GM19397 (cell line): ENCODE measurements around the gene DHRS2.
"Not testable (repeated sequence)": the region's sequence is repeated elsewhere in the genome, so short reads cannot be mapped to it uniquely, and the experiment has no call there.

Experiments
- ATAC-seq: cut with Tn5 transposase; IDR thresholded peaks from one replicate; pipeline ENCODE4 v1.9.1; 2021; ENCODE audit warnings: mild to moderate bottlenecking, moderate library complexity; ENCODE audit not compliant: unreplicated experiment

The DHRS2 gene

DNA sequence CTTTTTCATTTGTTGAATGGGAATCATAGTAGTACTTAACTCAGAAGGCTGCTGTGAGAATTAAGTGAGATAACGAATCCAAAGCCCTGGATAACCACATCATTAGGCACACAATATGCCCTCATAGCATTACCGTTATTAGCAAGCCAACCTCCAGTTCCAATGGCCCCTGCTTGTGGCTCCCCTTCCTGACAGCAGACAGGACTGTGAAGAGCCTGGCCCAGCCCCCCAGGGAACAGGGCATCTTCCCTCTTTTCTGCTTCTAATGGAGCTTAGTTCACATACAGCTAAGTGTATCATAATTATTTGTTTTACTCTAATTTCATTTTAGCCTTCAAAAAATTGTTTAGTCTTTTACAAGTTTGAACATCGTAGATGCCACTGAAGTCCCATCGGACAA is 39.7 kb downstream of the DHRS2 start:
- no peak for ATAC-seq

DNA sequence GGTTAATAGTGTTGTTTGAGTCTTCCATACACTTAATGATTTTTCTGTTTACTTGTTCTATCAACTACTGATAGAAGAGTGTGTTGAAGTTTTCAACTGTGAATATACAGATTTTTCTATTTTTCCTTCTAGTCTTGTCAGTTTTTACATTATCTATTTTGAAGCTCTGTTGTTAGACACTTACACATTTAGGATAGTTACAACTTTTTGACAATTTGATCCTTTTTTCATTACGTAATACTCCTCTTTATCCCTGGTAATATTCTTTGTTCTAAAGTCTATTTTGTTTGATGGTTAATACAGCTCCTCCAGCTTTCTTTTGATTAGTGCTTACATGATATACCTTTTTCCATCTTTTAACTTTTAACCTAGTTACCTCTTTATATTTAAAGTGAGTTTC is 45.2 kb downstream of the DHRS2 start:
- no peak for ATAC-seq

DNA sequence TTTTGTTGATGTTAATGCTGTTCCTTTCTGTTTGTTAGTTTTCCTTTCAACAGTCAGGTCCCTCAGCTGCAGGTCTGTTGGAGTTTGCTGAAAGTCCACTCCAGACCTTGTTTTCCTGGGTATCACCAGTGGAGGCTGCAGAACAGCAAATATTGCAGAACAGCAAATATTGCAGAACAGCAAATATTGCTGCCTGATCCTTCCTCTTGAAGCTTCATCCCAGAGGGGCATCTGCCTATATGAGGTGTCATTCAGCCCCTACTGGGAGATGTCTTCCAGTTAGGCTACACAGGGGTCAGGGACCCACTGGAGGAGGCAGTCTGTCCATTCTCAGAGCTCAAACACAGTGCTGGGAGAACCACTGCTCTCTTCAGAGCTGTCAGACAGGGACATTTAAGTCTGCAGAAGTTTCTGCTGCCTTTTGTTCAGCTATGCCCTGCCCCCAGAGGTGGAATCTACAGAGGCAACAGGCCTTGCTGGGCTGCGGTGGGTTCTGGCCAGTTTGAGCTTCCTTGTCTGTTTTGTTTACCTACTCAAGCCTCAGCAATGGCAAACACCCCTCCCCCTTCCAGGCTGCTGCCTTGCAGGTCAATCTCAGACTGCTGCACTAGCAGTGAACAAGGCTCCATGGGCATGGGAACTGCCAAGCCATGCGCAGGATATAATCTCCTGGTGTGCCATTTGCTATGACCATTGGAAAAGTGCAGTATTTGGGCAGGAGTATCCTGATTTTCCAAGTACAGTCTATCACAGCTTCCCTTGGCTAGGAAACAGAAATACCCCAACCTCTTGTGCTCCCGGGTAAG is 53.7 kb downstream of the DHRS2 start:
- not testable (repeated sequence) for ATAC-seq

DNA sequence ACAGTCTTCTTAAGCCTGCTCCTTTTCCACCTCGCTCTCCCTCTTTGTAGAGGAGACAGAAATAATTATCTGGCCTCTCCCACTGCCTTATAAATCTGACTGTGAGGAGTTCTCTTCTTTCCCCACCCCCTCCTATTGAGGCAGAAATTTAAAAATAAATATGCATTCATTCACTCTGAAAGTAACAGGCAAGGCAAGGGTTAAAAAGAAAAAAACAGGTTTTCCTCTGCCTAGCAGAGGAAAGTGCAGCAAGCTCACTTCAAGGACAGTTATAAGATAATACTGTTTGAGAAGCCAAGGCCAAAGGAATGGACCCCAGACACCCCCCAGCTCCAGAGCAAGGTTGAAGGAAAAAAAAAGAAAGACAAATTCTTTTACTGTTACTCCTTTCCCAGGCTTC is 56.3 kb downstream of the DHRS2 start:
- no peak for ATAC-seq

DNA sequence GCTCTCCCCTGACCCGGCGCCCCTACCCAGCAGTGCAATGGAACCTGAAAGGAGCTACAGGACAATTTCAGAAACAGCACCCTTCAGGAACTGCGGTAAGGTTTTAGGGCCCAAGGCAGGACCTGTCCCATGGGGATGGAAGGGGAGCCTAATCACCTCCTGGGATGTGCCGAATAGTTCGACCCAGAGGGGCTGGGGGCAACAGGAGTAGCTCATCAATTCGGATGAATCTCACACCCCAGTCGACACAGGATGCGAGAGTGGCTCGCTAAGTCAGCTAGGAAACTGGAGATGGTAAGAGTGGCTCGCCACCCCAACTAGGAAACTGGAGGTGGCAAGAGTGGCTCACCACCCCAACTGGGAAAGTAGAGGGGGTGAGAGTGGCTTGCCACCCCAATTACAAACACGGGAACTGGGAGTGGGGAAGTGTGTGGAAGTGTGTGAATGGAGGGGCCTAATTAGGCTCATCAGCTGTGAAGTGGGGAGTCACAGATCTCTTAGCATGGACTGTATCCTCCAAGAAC is 57.1 kb downstream of the DHRS2 start:
- no peak for ATAC-seq

DNA sequence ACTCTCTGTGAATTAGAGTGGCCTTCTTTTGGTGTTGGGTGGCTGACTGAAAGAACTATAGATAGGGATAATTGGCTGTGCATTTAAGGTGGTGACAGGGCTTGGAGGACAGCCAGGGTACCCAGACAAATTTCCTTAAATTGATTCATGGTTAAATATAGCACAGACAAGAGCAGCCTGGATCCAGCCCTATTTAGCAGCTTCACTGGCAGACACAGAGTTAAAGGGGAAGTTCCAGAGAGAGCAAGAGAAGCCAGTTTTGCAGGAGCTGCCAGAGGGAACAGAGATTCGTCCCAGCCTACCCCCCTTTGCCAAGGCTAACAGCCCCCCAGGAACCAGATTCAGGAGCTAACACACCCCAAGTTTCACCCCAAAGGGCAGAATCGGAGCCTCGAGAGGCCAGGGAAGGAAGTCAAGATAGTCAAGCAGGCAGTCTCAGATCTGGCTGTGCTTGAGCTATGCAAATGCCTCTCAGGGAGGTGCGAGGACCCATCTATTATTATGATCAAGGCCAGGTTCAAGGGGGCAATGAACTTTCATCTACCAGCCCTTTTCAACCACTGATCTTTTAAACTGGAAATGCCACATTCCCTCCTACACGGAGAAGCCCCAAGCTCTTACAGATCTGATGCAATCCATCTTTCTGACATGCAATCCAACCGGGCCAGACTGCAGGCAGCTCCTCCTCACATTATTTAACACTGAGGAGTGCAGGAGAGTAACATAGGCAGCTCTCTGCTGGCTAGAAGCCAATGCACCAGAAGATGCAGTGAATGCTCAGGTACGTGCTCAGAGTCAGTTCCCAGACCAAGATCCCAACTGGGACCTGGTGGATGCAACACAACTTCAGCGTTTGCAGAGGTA is 58.2 kb downstream of the DHRS2 start:
- ATAC-seq = no peak
